Endothelial cell of umbilical vein (primary cell): Measurements from ENCODE around the gene DTX4. TPM values are rescaled to one million over a fixed set of nuclear protein-coding genes. Genes with fewer than 3 reads are reported as not detected.

Experiments
- BruUV-seq: library from RNA; stranded (reverse); fragments of 400-500 nt; replicated peaks from 2 replicates; lab custom pipeline; 2021; lab: Mats Ljungman, UMichigan
- CTCF ChIA-PET: fragments of 300-600, 350-600 bp; sonication (Branson Sonifier 250); formaldehyde crosslinking; loops from one replicate; lab custom pipeline; 2021; ENCODE audit warnings: antibody characterized with exemption, inconsistent platforms; lab: Charles Lee
- POLR2A ChIA-PET: fragments of 300-600, 350-600 bp; sonication (Branson Sonifier 250); formaldehyde crosslinking; loops from one replicate; lab custom pipeline; 2021; ENCODE audit warnings: antibody characterized with exemption, inconsistent platforms; lab: Charles Lee
- DNase-seq: peaks from one replicate; pipeline ENCODE4 v3.0.0-alpha.2; 2011; ENCODE audit warnings: low read depth, low spot score
- FAIRE-seq: peaks from 2 replicates; lab custom pipeline; 2011; peaks lifted over from hg19 to GRCh38; lab: Jason Lieb, UNC
- H2AFZ ChIP-seq: 2 replicates; pipeline ENCODE4 v1.6.0; 2012; ENCODE audit warnings: low read depth, low read length, control low read depth, inconsistent platforms
- H3K27ac ChIP-seq: 2 replicates; pipeline ENCODE4 v1.5.1; 2011; ENCODE audit warnings: low read depth, mild to moderate bottlenecking, control low read depth, low read length, moderate library complexity; ENCODE audit not compliant: insufficient read depth
- H3K27me3 ChIP-seq, 2 experiments: 2 replicates each; pipeline versions ENCODE4 v1.6.0 to v1.6.1; 2011; ENCODE audit warnings: low read length in 2 of 2, mixed read lengths in 1 of 2; ENCODE audit not compliant: control insufficient read depth in 2 of 2, insufficient read depth in 2 of 2
- H3K36me3 ChIP-seq, 2 experiments: 2 replicates in 1 of 2; 3 replicates in 1 of 2; pipeline ENCODE4 v1.5.1; 2011; ENCODE audit warnings: low read length in 2 of 2, mild to moderate bottlenecking in 1 of 2, moderate library complexity in 1 of 2; ENCODE audit not compliant: control insufficient read depth in 2 of 2, insufficient read depth in 2 of 2; ENCODE audit errors: extremely low read depth in 1 of 2
- H3K4me1 ChIP-seq: 3 replicates; pipeline ENCODE4 v1.5.1; 2011; ENCODE audit warnings: mild to moderate bottlenecking, low read length; ENCODE audit not compliant: control insufficient read depth, insufficient read depth; ENCODE audit errors: extremely low read depth
- H3K4me2 ChIP-seq: 2 replicates; pipeline ENCODE4 v1.6.1; 2011; ENCODE audit warnings: low read length, control low read depth, mixed read lengths; ENCODE audit not compliant: insufficient read depth
- H3K4me3 ChIP-seq, 3 experiments: fragments of 200-600 bp in 1 of 3; sonication (generic), shearing (Covaris generic) in 1 of 3; replicated peaks in 1 of 3; 2 replicates each; pipeline ENCODE4 v1.5.1; 2011 to 2016; ENCODE audit warnings: control low read depth in 3 of 3, low read length in 3 of 3, mild to moderate bottlenecking in 2 of 3, inconsistent platforms in 1 of 3, low read depth in 1 of 3, moderate library complexity in 1 of 3; ENCODE audit not compliant: insufficient read depth in 1 of 3
- H3K79me2 ChIP-seq: 2 replicates; pipeline ENCODE4 v1.6.0; 2012; ENCODE audit warnings: low read length, inconsistent platforms; ENCODE audit not compliant: control insufficient read depth, insufficient read depth
- H3K9ac ChIP-seq: replicated peaks from 2 replicates; pipeline ENCODE3; 2011; ENCODE audit warnings: low read length, control low read depth; ENCODE audit not compliant: insufficient read depth; ENCODE audit errors: extremely low read depth
- H3K9me1 ChIP-seq: replicated peaks from 3 replicates; pipeline ENCODE4 v1.6.0; 2011; ENCODE audit warnings: mild to moderate bottlenecking, low read length; ENCODE audit not compliant: control insufficient read depth, insufficient read depth; ENCODE audit errors: extremely low read depth
- H3K9me3 ChIP-seq: replicated peaks from 2 replicates; pipeline ENCODE4 v1.5.1; 2012; ENCODE audit warnings: low read length, inconsistent platforms; ENCODE audit not compliant: control insufficient read depth, insufficient read depth
- H4K20me1 ChIP-seq: replicated peaks from 2 replicates; pipeline ENCODE3; 2011; ENCODE audit warnings: mild to moderate bottlenecking, low read length; ENCODE audit not compliant: control insufficient read depth, insufficient read depth; ENCODE audit errors: extremely low read depth
- CTCF ChIP-seq, 2 donors: IDR thresholded peaks; 1 replicate in 1 of 2; 2 replicates in 1 of 2; pipeline ENCODE4 v1.5.1; 2011; ENCODE audit warnings: low read length in 2 of 2, mild to moderate bottlenecking in 2 of 2, moderate library complexity in 2 of 2, control low read depth in 1 of 2, inconsistent platforms in 1 of 2, low read depth in 1 of 2; ENCODE audit not compliant: insufficient read depth in 1 of 2; ENCODE audit errors: extremely low read depth in 1 of 2
- EZH2 ChIP-seq: IDR thresholded peaks from 2 replicates; pipeline ENCODE4 v1.6.1; 2012; ENCODE audit warnings: borderline replicate concordance, low read depth, mild to moderate bottlenecking, moderate library complexity, low read length, inconsistent platforms; ENCODE audit not compliant: severe bottlenecking
- FOS ChIP-seq: IDR thresholded peaks from 2 replicates; pipeline ENCODE4 v1.6.1; 2011; ENCODE audit warnings: mild to moderate bottlenecking, low read length, moderate library complexity, borderline replicate concordance; ENCODE audit not compliant: insufficient read depth
- MYC ChIP-seq: IDR thresholded peaks from one replicate; pipeline ENCODE4 v1.6.1; 2011; ENCODE audit warnings: mild to moderate bottlenecking, low read depth, low read length
- dilution Hi-C: fragments of 300-500 bp; cut with MboI; formaldehyde crosslinking; loops from one replicate; pipeline ENCODE4 v1.15.0; 2019; ENCODE audit warnings: low sequenced_read_pairs; ENCODE audit not compliant: extremely low pct_ligation_motif_present
- intact Hi-C: fragments of 100-400 bp; cut with micrococcal nuclease; formaldehyde crosslinking; loops from one replicate; pipeline ENCODE4 v1.10.0; 2022
- polyA plus RNA-seq, 4 experiments: library from polyadenylated mRNA; depleted of rRNA in 3 of 4; stranded (reverse) in 3 of 4; unstranded in 1 of 4; fragments of >200 nt; gene quantifications; 2 replicates each; pipeline versions ENCODE4 v1.2.1 to v1.2.3, GENCODE V29; 2011 to 2012; ENCODE audit warnings: missing spikeins in 1 of 4
- total RNA-seq: library from RNA; stranded (reverse); gene quantifications from 2 replicates; pipeline ENCODE4 v1.2.3, GENCODE V29; 2021
- TF ChIP-seq, protein P1 (sequence below): IDR thresholded peaks from 2 replicates; pipeline ENCODE4 v1.6.1; 2011; ENCODE audit not compliant: insufficient read depth, insufficient read length

Gene DTX4
- total and polyA plus RNA-seq, 2 donors (not counting 3 experiments of a cell fraction or from before 2014, with no cell fraction given): 0.08 to 0.91 TPM

DNA sequence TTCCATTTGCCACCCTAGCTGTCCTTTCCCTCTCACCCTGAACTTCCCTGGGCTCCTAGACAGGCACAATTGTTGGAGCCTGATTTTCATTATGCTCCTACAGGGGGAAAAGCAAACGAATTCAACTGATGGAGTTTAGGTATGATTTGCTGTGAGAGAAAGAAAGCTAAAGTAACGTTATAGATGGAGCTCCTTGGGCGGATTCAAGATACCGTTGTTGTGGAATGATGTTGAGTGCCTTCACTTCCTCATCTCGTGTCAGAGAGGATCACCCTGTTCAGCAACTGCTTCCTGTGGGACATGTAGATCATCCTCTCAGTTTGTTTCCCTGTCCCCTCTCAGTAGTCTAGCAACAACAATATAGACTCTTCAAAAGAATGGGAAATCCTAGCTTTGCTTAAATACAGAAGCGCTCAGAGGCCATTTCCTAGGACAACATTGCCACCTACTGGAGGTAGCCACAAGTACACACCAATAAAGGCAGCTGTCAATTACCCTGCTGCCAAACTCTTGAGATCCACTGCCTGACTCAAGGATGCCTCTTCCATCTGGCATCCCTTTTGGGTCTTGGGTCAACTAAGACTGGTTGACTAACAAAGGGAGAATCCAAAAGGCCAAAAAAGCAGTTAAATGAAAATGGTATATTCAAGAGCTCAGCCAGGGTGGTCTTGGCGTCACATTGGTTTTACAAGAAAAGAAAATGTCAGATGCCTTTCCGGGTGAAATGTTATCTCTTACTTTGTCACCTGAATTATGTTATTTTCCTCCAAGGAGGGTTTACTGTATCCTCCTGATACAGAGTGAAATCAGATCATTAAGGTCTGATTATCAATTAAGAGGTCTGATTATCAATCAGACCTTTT lies 13.5 kb upstream of the DTX4 start:
- no peak overlapping the region for H3K27ac ChIP-seq
- ChIA-PET CTCF (interaction anchor here (0.6 to 3.8 kb wide), 70 partner anchors 9 to 632 kb away, joined by 3 to 91 read pairs (median 5); partner anchors contain the start of genes DTX4, FAM111A and FAM111B), POLR2A (interaction anchor here (1.1 kb wide), 1 partner anchor 16 kb away, joined by 3 read pairs; the partner anchor contains the start of gene FAM111A)
- peaks cover 2% of the 10 kb centered on the region for H3K4me1 ChIP-seq
- no peaks in the 10 kb centered on the region for H3K9me3 ChIP-seq
- peak overlapping the region; percentile 47 for H3K4me2 ChIP-seq
- no peak for TF ChIP-seq EZH2
- peak; percentile 72 to 82 for TF ChIP-seq CTCF (IDR thresholded peaks at IDR 0.05; ENCODE audit: extremely low read depth in 1 of 2, insufficient read depth in 1 of 2, low read depth in 1 of 2, low read length in 2 of 2)
- TF ChIP-seq MYC: no peak
- TF ChIP-seq FOS: no peak
- TF ChIP-seq, protein P1, sequence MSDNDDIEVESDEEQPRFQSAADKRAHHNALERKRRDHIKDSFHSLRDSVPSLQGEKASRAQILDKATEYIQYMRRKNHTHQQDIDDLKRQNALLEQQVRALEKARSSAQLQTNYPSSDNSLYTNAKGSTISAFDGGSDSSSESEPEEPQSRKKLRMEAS: no peak
- H3K4me3 ChIP-seq: no peak overlapping the region
- intact Hi-C loops (loop anchor here (1.0 kb wide), 6 partner anchors 16 to 504 kb away; partner anchors contain the start of gene FAM111A), dilution Hi-C loops (no loop called here)
- no peak overlapping the region for H3K9ac ChIP-seq
- DNase-seq: peak; percentile 76
- no TSS peak for BruUV-seq
- peaks cover 6 to 7% of the 10 kb centered on the region in 2 experiments for H3K27me3 ChIP-seq
- H3K36me3 ChIP-seq: no peaks in the 10 kb centered on the region
- H2AFZ ChIP-seq: peak overlapping the region; percentile 90
- no peaks in the 10 kb centered on the region for H4K20me1 ChIP-seq
- H3K79me2 ChIP-seq: no peaks in the 10 kb centered on the region
- H3K9me1 ChIP-seq: no peaks in the 10 kb centered on the region
- FAIRE-seq: peak; percentile 95
